Neuronal stem cell (in vitro differentiated cells): ENCODE data around the gene GPR179.

Experiments
- DNase-seq: peaks from one replicate; pipeline ENCODE4 v3.0.0-alpha.2; 2013; ENCODE audit warnings: low spot score
- H2AFZ ChIP-seq: one replicate; pipeline ENCODE4 v1.6.1; 2013; ENCODE audit warnings: mild to moderate bottlenecking, low read length, inconsistent platforms
- H2AK5ac ChIP-seq: 2 replicates; pipeline ENCODE4 v1.6.1; 2013; ENCODE audit warnings: low read depth, mild to moderate bottlenecking, inconsistent platforms, low read length, moderate library complexity, mixed read lengths
- H2BK120ac ChIP-seq: 2 replicates; pipeline ENCODE4 v1.6.1; 2013; ENCODE audit warnings: low read depth, mild to moderate bottlenecking, inconsistent platforms, low read length, moderate library complexity, mixed read lengths
- H2BK12ac ChIP-seq: one replicate; pipeline ENCODE4 v1.6.1; 2013; ENCODE audit warnings: low read length, inconsistent platforms
- H2BK15ac ChIP-seq: 2 replicates; pipeline ENCODE4 v1.6.1; 2013; ENCODE audit warnings: mild to moderate bottlenecking, low read length, inconsistent platforms, mixed read lengths
- H2BK5ac ChIP-seq: one replicate; pipeline ENCODE4 v1.6.1; 2013; ENCODE audit warnings: inconsistent platforms, mild to moderate bottlenecking, low read length, moderate library complexity
- H3K14ac ChIP-seq: one replicate; pipeline ENCODE4 v1.6.1; 2013; ENCODE audit warnings: low read length, inconsistent platforms
- H3K18ac ChIP-seq: 2 replicates; pipeline ENCODE4 v1.6.1; 2013; ENCODE audit warnings: low read length, inconsistent platforms
- H3K23ac ChIP-seq: 2 replicates; pipeline ENCODE4 v1.6.1; 2013; ENCODE audit warnings: low read depth, mild to moderate bottlenecking, mixed read lengths, low read length, inconsistent platforms; ENCODE audit not compliant: poor library complexity
- H3K27ac ChIP-seq: replicated peaks from 3 replicates; pipeline ENCODE4 v1.5.1; 2013; ENCODE audit warnings: low read length, inconsistent platforms
- H3K27me3 ChIP-seq, 3 experiments: 2 replicates each; pipeline ENCODE4 v1.6.1; 2013; ENCODE audit warnings: low read length in 3 of 3, mild to moderate bottlenecking in 2 of 3, inconsistent platforms in 1 of 3, low read depth in 1 of 3, mixed read lengths in 1 of 3, moderate library complexity in 1 of 3; ENCODE audit not compliant: control insufficient read depth in 3 of 3, insufficient read depth in 3 of 3
- H3K36me3 ChIP-seq, 2 donors: replicated peaks in 1 of 2; 2 replicates each; pipeline ENCODE4 v1.6.1; 2013; ENCODE audit warnings: low read length in 2 of 2; ENCODE audit not compliant: control insufficient read depth in 2 of 2, insufficient read depth in 2 of 2
- H3K4ac ChIP-seq: 2 replicates; pipeline ENCODE4 v1.6.1; 2013; ENCODE audit warnings: inconsistent platforms, mild to moderate bottlenecking, low read length, moderate library complexity
- H3K4me1 ChIP-seq, 2 donors: 1 replicate in 1 of 2; 2 replicates in 1 of 2; pipeline ENCODE4 v1.6.1; 2013; ENCODE audit warnings: low read length in 2 of 2, low read depth in 1 of 2; ENCODE audit not compliant: control insufficient read depth in 2 of 2, insufficient read depth in 1 of 2
- H3K4me2 ChIP-seq: one replicate; pipeline ENCODE4 v1.6.1; 2013; ENCODE audit warnings: mild to moderate bottlenecking, low read length, inconsistent platforms; ENCODE audit not compliant: insufficient read depth, poor library complexity, severe bottlenecking
- H3K4me3 ChIP-seq, 2 donors: 2 replicates each; pipeline ENCODE4 v1.5.1; 2013; ENCODE audit warnings: low read length in 2 of 2, mild to moderate bottlenecking in 2 of 2, inconsistent platforms in 1 of 2, moderate library complexity in 1 of 2
- H3K79me1 ChIP-seq: one replicate; pipeline ENCODE4 v1.6.1; 2013; ENCODE audit warnings: low read depth, mild to moderate bottlenecking, inconsistent platforms, low read length, moderate library complexity
- H3K9ac ChIP-seq: one replicate; pipeline ENCODE4 v1.6.1; 2013; ENCODE audit warnings: mild to moderate bottlenecking, low read depth, low read length, inconsistent platforms; ENCODE audit not compliant: poor library complexity
- H3K9me3 ChIP-seq, 2 donors: replicated peaks in 1 of 2; 2 replicates each; pipeline versions ENCODE3 to v1.6.1; 2013; ENCODE audit warnings: low read length in 2 of 2, mild to moderate bottlenecking in 2 of 2, inconsistent platforms in 1 of 2, low read depth in 1 of 2, mixed read lengths in 1 of 2, moderate library complexity in 1 of 2; ENCODE audit not compliant: control insufficient read depth in 2 of 2, insufficient read depth in 1 of 2
- H4K8ac ChIP-seq: one replicate; pipeline ENCODE4 v1.6.1; 2013; ENCODE audit warnings: low read depth, mild to moderate bottlenecking, inconsistent platforms, low read length, moderate library complexity
- H4K91ac ChIP-seq: one replicate; pipeline ENCODE4 v1.6.1; 2013; ENCODE audit warnings: low read length, low read depth, mild to moderate bottlenecking, inconsistent platforms; ENCODE audit not compliant: poor library complexity
- WGBS, 2 donors: extraction: QIAGEN DNeasy Blood & Tissue Kit; methylation state at CpG; one replicate each; pipeline ENCODE4 v1.1.7; 2013; ENCODE audit warnings: missing lambda C conversion rate in 2 of 2, mixed read lengths in 1 of 2; ENCODE audit not compliant: insufficient read length in 2 of 2, insufficient replicate concordance in 1 of 2; ENCODE audit errors: extremely low coverage in 2 of 2; 5-methylcytosine and 5-hydroxymethylcytosine counted together

The GPR179 gene

DNA sequence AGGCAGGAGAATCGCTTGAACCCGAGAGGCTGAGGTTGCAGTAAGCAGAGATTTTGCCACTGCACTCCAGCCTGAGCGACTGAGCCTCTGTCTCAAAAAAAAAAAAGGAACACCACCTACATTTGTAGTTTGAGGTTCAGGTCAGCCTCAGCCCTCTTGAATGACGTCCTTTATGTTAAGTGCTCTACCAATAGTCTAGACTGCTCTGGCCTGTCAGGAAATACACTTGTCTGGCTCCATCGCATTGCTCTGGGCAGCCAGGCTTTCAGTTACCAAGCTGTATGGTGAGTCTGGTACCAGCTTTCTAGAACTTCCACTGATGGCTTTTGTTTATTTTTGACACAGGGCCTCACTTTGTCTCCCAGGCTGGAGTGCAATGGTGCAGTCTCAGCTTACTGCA, 19.3 kb upstream of the GPR179 start:
- Histone ChIP-seq H3K23ac (no peak overlapping the region), H2BK120ac (no peak overlapping the region), H3K79me1 (no peaks in the 10 kb centered on the region), H3K4me3 (no peak overlapping the region), H3K4me2 (no peak overlapping the region), H2AK5ac (no peak overlapping the region), H4K8ac (no peak overlapping the region), H3K9me3 (no peaks in the 10 kb centered on the region), H2BK12ac (no peak overlapping the region), H4K91ac (no peak overlapping the region), H2BK5ac (no peak overlapping the region), H3K27me3 (no peaks in the 10 kb centered on the region), H3K4ac (no peak overlapping the region), H3K4me1 (no peaks in the 10 kb centered on the region), H3K9ac (no peak overlapping the region), H3K27ac (no peak overlapping the region), H2BK15ac (no peak overlapping the region), H2AFZ (no peak overlapping the region), H3K14ac (no peak overlapping the region), H3K36me3 (peaks cover 7 to 59% of the 10 kb centered on the region in 2 donors), H3K18ac (no peak overlapping the region)
- WGBS, 2 donors, result no CpG with 5 or more reads among the region's 5 CpGs
- DNase-seq, result no peak

DNA sequence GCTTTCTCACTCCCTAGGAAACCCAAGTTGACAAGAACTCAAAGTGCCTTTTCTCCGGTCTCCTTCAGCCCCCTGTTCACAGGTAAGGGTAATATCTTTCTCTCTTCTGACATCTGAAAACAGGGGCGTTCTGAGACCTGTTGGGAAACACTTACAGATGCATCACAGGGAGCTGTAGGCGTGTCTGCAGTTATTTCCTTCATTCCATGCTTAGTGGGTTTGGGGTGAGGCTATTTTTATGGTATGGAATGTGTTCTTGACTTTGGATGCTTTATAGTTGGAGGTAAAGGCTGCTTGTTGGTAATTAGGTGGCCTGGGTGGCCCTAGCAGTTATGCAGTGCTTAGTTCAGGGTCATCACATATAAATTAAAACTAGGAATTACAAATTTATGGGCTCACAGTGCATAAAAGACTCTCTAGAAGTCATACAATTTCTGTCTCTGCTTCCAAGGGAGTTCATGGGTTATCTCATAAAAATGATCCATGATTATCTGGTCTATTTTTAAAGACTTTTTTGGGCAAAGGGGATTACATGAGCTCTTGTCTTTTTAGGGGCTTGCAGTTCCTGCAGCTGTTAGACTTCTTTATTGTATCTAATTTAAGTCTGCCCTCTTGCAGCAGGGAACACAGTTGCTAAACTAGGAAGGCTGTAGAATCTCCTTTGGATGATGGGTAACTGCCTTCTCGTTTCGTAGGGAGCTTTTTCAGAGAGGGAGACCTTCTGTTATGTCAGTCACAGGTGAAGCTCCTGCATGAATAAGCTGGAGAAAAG, 18.1 kb upstream of the GPR179 start:
- Histone ChIP-seq H3K18ac (no peak overlapping the region), H3K14ac (no peak overlapping the region), H2AFZ (no peak overlapping the region), H3K27ac (no peak overlapping the region), H3K4me1 (no peaks in the 10 kb centered on the region), H3K4me2 (no peak overlapping the region), H4K8ac (no peak overlapping the region), H3K27me3 (no peaks in the 10 kb centered on the region), H2AK5ac (no peak overlapping the region), H3K36me3 (peaks cover 4 to 50% of the 10 kb centered on the region in 2 donors), H2BK120ac (no peak overlapping the region), H3K9ac (no peak overlapping the region), H2BK15ac (no peak overlapping the region), H3K9me3 (no peaks in the 10 kb centered on the region), H3K4me3 (no peak overlapping the region), H2BK12ac (no peak overlapping the region), H4K91ac (no peak overlapping the region), H2BK5ac (no peak overlapping the region), H3K23ac (no peak overlapping the region), H3K79me1 (no peaks in the 10 kb centered on the region), H3K4ac (no peak overlapping the region)
- WGBS, 2 donors, result no CpG with 5 or more reads among the region's 5 CpGs
- no peak for DNase-seq

DNA sequence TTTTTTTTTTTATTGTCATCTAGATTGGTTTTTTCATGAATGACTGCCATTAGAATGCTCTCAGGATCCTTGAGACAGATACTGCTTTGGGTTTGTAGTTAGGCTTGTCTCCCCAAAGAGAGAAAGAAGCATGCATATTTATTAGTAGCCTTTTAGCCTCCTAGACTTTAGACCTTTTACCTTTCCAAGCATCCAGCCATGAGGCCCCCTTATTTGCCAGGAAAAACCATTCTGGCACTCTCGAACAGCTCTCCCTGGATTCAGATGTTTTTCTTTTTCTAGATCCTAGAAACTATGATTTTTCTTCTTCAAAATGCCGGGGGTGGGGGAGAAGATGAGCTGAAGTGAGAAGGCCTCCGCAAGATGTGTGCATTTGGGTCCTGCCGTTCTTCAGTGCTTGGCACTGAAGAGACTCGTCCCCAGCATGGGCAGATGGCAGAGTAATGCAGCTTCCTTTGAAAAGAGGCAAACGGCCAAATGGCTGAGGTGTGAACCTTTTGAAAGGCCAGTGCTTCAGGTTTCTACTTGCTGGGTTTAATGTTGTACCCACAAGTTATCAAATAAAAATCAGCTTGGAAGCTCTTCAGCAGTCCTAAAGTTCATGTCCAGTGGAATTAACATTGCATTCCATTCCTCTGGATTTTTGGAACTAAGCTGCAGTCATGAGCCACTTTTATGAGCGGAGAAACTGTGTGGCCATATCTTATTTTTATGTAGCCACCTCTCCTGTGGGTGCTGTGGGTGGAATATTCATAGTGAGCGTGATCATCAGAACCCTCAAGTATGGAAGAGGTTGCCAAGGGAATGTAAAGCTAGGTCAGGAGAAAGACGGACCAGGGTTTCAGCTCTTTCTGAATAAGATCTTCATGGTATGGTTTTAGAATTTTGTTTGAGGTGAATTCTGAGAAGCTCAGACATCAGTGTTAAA, 15.1 kb upstream of the GPR179 start:
- Histone ChIP-seq H4K8ac (no peak overlapping the region), H3K27me3 (no peaks in the 10 kb centered on the region), H2BK5ac (no peak overlapping the region), H3K18ac (no peak overlapping the region), H3K27ac (no peak overlapping the region), H4K91ac (no peak overlapping the region), H2AK5ac (no peak overlapping the region), H3K9me3 (no peaks in the 10 kb centered on the region), H3K4me3 (no peak overlapping the region), H3K36me3 (peaks cover 0 to 22% of the 10 kb centered on the region in 2 donors), H2BK120ac (no peak overlapping the region), H3K4me1 (peaks cover 0 to 4% of the 10 kb centered on the region in 2 donors), H3K9ac (no peak overlapping the region), H2BK15ac (no peak overlapping the region), H3K4me2 (no peak overlapping the region), H3K23ac (no peak overlapping the region), H2BK12ac (no peak overlapping the region), H3K4ac (no peak overlapping the region), H3K79me1 (peaks cover 2% of the 10 kb centered on the region), H2AFZ (no peak overlapping the region), H3K14ac (no peak overlapping the region)
- DNase-seq, result no peak
- no CpG with 5 or more reads among the region's 9 CpGs for WGBS, 2 donors

DNA sequence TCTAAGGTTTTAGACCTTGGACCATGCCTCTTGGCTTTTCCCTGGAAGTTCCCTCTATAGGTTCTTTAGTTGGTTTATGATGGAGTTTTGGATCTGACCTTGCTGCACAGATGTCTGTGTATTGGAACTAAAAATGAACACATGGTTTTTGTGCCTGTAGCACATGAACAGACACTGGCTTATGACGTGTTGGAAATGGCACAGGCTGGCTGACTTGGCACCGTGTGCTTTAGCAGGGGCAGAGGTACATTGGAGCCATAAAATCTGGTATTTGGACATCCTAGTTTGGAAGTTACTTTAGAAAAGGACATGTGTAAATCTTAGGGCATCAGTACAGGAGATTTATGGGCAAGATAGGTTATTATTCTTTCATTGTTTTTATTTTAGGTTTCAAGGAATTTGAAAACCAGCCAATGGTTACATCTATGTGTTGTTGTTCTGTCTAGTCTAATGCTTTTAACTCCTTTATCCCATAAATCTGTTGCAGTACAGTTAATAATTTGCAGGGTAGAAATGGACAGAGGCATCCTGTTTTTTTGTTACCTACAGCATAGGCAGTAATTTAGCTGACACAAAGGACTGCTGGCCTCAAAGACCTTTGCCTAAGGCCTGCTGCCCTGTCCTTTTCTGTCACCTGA, 13.8 kb upstream of the GPR179 start:
- peaks cover 0 to 15% of the 10 kb centered on the region in 2 donors for H3K36me3 ChIP-seq
- no peak overlapping the region for H2BK120ac ChIP-seq
- no peak for DNase-seq
- WGBS, 2 donors, result no CpG with 5 or more reads among the region's 2 CpGs
- no peak overlapping the region for H3K4me2 ChIP-seq
- no peak overlapping the region for H2AFZ ChIP-seq
- no peak overlapping the region for H4K91ac ChIP-seq
- no peak overlapping the region for H3K27ac ChIP-seq
- no peak overlapping the region for H3K14ac ChIP-seq
- no peak overlapping the region for H2BK5ac ChIP-seq
- no peak overlapping the region for H3K4ac ChIP-seq
- no peaks in the 10 kb centered on the region for H3K27me3 ChIP-seq
- H3K79me1 ChIP-seq, result peaks cover 2% of the 10 kb centered on the region
- H2AK5ac ChIP-seq, result no peak overlapping the region
- H3K4me1 ChIP-seq, result peaks cover 4 to 13% of the 10 kb centered on the region in 2 donors
- no peak overlapping the region for H3K4me3 ChIP-seq
- H3K9me3 ChIP-seq, result no peaks in the 10 kb centered on the region
- no peak overlapping the region for H3K9ac ChIP-seq
- no peak overlapping the region for H2BK12ac ChIP-seq
- H2BK15ac ChIP-seq, result no peak overlapping the region
- H3K18ac ChIP-seq, result no peak overlapping the region
- H4K8ac ChIP-seq, result no peak overlapping the region
- H3K23ac ChIP-seq, result no peak overlapping the region
